Measurements from ENCODE around the gene TBC1D9B. TPM values are rescaled to one million over a fixed set of nuclear protein-coding genes. Genes with fewer than 3 reads are reported as not detected.

Gene TBC1D9B
- polyA plus RNA-seq, 1 experiment, result 41.1 TPM

DNA sequence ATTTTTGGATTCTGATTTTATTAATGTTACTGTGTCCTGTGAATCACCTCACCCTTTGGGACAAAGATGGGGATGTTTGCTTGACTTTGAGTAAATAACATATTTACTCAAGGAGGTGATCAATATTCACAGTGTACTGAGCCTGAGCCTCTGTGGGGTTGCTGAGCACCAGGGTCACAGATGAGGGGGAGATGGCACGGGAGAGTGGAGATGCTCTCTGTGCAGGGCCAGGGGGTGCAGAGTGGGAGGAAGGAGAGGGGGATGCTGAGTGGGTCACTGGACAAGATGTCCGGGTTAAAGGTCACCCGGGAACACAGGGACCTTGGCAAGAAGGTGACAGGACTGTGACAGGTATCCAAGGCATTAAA, 83.0 kb downstream of the TBC1D9B start:
- TF ChIP-seq, protein P1, sequence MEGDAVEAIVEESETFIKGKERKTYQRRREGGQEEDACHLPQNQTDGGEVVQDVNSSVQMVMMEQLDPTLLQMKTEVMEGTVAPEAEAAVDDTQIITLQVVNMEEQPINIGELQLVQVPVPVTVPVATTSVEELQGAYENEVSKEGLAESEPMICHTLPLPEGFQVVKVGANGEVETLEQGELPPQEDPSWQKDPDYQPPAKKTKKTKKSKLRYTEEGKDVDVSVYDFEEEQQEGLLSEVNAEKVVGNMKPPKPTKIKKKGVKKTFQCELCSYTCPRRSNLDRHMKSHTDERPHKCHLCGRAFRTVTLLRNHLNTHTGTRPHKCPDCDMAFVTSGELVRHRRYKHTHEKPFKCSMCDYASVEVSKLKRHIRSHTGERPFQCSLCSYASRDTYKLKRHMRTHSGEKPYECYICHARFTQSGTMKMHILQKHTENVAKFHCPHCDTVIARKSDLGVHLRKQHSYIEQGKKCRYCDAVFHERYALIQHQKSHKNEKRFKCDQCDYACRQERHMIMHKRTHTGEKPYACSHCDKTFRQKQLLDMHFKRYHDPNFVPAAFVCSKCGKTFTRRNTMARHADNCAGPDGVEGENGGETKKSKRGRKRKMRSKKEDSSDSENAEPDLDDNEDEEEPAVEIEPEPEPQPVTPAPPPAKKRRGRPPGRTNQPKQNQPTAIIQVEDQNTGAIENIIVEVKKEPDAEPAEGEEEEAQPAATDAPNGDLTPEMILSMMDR (IDR thresholded peaks at IDR 0.05; ENCODE audit: low read depth, low read length), result no peak
- H3K27ac ChIP-seq (ENCODE audit: low read depth, low read length), result no peak overlapping the region
- CTCF ChIA-PET, result no interaction called here

DNA sequence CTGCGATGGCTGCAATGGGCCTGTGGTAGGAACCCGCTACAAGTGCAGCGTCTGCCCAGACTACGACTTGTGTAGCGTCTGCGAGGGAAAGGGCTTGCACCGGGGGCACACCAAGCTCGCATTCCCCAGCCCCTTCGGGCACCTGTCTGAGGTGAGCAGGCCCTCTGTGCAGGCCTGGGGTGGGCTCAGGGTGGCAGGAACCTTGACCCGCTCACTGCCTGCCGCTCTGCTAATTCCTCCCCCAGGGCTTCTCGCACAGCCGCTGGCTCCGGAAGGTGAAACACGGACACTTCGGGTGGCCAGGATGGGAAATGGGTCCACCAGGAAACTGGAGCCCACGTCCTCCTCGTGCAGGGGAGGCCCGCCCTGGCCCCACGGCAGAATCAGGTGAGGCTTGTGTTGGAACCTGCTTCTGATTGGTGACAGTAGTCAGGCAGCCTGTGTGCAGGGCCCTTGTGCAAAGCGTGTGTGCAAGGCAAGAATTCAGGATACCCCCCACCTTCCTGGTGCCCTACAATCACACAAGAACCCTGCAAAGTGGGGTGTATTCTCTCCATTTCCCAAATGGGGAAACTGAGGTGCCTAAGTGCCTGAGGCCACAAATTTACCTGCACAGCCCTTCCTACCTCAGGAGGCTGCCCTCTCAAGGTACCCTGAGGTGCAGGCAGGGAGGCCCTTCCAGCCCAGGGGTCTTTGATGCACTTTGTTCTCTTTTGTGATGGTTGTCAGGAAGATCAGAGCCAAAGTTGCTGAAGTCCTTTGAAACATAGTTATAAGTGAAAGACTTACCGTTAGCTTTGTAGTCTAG, 83.6 kb downstream of the TBC1D9B start:
- Histone ChIP-seq H3K27ac (ENCODE audit: low read depth, low read length) (peak overlapping the region; percentile 21), H3K4me3 (ENCODE audit: low read depth, low read length) (peak overlapping the region; percentile 94), H3K27me3 (ENCODE audit: control insufficient read depth, insufficient read depth, low read length) (no peaks in the 10 kb centered on the region), H3K9me3 (ENCODE audit: control insufficient read depth, insufficient read depth, low read length) (peaks cover 4% of the 10 kb centered on the region)
- ChIA-PET CTCF (no interaction called here), POLR2A (interaction anchor here (1.1 kb wide), 1 partner anchor 8 kb away, joined by 3 read pairs; no protein-coding TSS in a partner anchor)
- TF ChIP-seq, protein P1 (IDR thresholded peaks at IDR 0.05; ENCODE audit: low read depth, low read length), result no peak
- no peak for DNase-seq (ENCODE audit: low read depth, low spot score)

More for the DNA sequence above, 83.0 kb downstream of the TBC1D9B start:
- H3K27me3 ChIP-seq (ENCODE audit: control insufficient read depth, insufficient read depth, low read length), result no peaks in the 10 kb centered on the region
- DNase-seq (ENCODE audit: low read depth, low spot score), result no peak
- peak overlapping the region; percentile 94 for H3K4me3 ChIP-seq (ENCODE audit: low read depth, low read length)
- peaks cover 5% of the 10 kb centered on the region for H3K9me3 ChIP-seq (ENCODE audit: control insufficient read depth, insufficient read depth, low read length)
- POLR2A ChIA-PET, result no interaction called here

DNA sequence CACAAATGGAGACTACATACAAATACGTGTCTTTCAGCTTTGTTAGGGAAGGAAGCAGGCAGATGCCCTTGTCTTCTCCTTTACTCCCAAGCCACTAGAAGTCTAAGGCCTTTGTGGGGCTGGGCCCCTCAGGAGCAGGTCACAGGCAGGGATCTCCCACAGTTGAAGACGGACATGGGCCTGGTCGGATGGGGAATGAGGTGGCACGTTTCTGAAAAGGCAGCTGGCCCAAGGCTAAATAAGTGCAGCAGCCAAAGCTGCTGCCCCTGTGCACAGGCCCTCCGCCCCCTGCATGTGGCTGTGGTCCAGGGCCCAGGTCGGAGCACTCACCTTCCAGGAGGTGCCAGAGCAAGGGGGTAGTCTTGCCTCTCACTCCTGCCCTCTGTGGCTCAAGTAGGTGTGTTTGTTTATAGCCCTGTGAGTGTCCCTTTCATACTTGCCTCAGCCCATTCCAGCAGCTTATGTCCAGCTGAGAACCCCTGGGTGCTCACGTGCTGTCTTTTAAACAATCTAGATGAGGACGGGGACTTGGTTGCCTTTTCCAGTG, 85.2 kb downstream of the TBC1D9B start:
- no peaks in the 10 kb centered on the region; the same call in 1 of the 2 replicates for H3K9me3 ChIP-seq (ENCODE audit: control insufficient read depth, insufficient read depth, low read length)
- TF ChIP-seq, protein P1 (IDR thresholded peaks at IDR 0.05; ENCODE audit: low read depth, low read length), result no peak
- H3K27ac ChIP-seq (ENCODE audit: low read depth, low read length), result peak overlapping the region; percentile 21
- H3K4me3 ChIP-seq (ENCODE audit: low read depth, low read length), result peak overlapping the region; percentile 94
- no peaks in the 10 kb centered on the region for H3K27me3 ChIP-seq (ENCODE audit: control insufficient read depth, insufficient read depth, low read length)
- POLR2A ChIA-PET, result interaction anchor here (0.6 to 1.1 kb wide), 7 partner anchors 10 to 211 kb away, joined by 3 to 12 read pairs (median 5); no protein-coding TSS in a partner anchor
- CTCF ChIA-PET, result interaction anchor here (2.1 kb wide), 1 partner anchor 21 kb away, joined by 6 read pairs; no protein-coding TSS in a partner anchor
- no peak for DNase-seq (ENCODE audit: low read depth, low spot score)

DNA sequence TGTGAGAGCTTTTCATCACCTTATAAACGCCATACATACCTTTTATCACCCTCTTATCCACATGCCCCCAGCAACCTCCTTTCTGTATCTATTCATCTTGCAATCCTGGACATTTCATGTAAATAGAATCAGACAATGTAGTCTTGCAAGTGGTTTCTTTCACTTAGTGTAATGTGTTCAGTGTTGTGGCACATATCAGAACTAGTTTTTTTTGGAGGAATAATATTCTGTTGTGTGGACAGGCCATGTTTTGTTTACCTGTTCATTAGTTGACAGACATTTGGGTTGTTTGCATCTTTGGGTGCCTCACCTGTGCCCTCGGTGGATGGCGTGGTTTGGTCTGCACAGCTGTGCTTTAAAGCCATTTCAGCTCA, 85.7 kb downstream of the TBC1D9B start:
- no peak for DNase-seq (ENCODE audit: low read depth, low spot score)
- TF ChIP-seq, protein P1 (IDR thresholded peaks at IDR 0.05; ENCODE audit: low read depth, low read length), result no peak
- H3K4me3 ChIP-seq (ENCODE audit: low read depth, low read length), result peak overlapping the region; percentile 94
- ChIA-PET POLR2A (interaction anchor here (0.6 to 1.1 kb wide), 6 partner anchors 10 to 210 kb away, joined by 3 to 9 read pairs (median 4); no protein-coding TSS in a partner anchor), CTCF (interaction anchor here (2.1 kb wide), 1 partner anchor 20 kb away, joined by 6 read pairs; no protein-coding TSS in a partner anchor)
- no peaks in the 10 kb centered on the region; the same call in 1 of the 2 replicates for H3K9me3 ChIP-seq (ENCODE audit: control insufficient read depth, insufficient read depth, low read length)
- no peaks in the 10 kb centered on the region for H3K27me3 ChIP-seq (ENCODE audit: control insufficient read depth, insufficient read depth, low read length)
- peak overlapping the region; percentile 21 for H3K27ac ChIP-seq (ENCODE audit: low read depth, low read length)

Data from AG04450 (cell line).